GM23338 (cell line): Measurements from ENCODE around the gene MYO9B.

ENCODE experiments used
- CREB1 ChIP-seq: fragments of 250-450 bp; sonication (Bioruptor Pico); IDR thresholded peaks from 2 replicates; pipeline ENCODE4 v1.5.0; 2020; ENCODE audit warnings: low read depth, mild to moderate bottlenecking, moderate library complexity
- CTCF ChIP-seq, 2 experiments: fragments of 200-600 bp in 1 of 2; sonication (generic) in 1 of 2; conservative IDR thresholded peaks; 2 replicates each; pipeline versions ENCODE4 v1.5.1 to v1.6.1; 2016 to 2017; ENCODE audit warnings: antibody characterized with exemption in 2 of 2, low read depth in 2 of 2, mild to moderate bottlenecking in 2 of 2, moderate library complexity in 1 of 2
- EZH2 ChIP-seq: fragments of 200-600 bp; sonication (generic); IDR thresholded peaks from one replicate; pipeline ENCODE4 v1.8.0; 2017; ENCODE audit warnings: antibody characterized with exemption, mild to moderate bottlenecking, low read depth; ENCODE audit not compliant: unreplicated experiment
- JUNB ChIP-seq: IDR thresholded peaks from one replicate; pipeline ENCODE4 v1.6.1; 2016; ENCODE audit warnings: antibody characterized with exemption; ENCODE audit not compliant: unreplicated experiment
- POLR2AphosphoS5 ChIP-seq: IDR thresholded peaks from 2 replicates; pipeline ENCODE4 v1.6.1; 2016; ENCODE audit warnings: antibody characterized with exemption, low read depth
- ZNF114 ChIP-seq: fragments of 250-450 bp; sonication (Bioruptor Pico); IDR thresholded peaks from 2 replicates; pipeline ENCODE4 v1.5.0; 2020; ENCODE audit warnings: mild to moderate bottlenecking, moderate library complexity
- TF ChIP-seq, protein P1 (sequence below): IDR thresholded peaks from one replicate; pipeline ENCODE4 v1.6.1; 2018; ENCODE audit warnings: antibody characterized with exemption; ENCODE audit not compliant: unreplicated experiment

GRCh38 chr19:17159466-17160393, 84.2 kb downstream of the MYO9B start:
- TF ChIP-seq CTCF (conservative IDR thresholded peaks at IDR 0.05; ENCODE audit: low read depth in 2 of 2) (no peak), POLR2AphosphoS5 (peak; percentile 52), EZH2 (no peak), ZNF114 (no peak), CREB1 (CRISPR knock-in tag) (no peak), JUNB (no peak)
- TF ChIP-seq, protein P1, sequence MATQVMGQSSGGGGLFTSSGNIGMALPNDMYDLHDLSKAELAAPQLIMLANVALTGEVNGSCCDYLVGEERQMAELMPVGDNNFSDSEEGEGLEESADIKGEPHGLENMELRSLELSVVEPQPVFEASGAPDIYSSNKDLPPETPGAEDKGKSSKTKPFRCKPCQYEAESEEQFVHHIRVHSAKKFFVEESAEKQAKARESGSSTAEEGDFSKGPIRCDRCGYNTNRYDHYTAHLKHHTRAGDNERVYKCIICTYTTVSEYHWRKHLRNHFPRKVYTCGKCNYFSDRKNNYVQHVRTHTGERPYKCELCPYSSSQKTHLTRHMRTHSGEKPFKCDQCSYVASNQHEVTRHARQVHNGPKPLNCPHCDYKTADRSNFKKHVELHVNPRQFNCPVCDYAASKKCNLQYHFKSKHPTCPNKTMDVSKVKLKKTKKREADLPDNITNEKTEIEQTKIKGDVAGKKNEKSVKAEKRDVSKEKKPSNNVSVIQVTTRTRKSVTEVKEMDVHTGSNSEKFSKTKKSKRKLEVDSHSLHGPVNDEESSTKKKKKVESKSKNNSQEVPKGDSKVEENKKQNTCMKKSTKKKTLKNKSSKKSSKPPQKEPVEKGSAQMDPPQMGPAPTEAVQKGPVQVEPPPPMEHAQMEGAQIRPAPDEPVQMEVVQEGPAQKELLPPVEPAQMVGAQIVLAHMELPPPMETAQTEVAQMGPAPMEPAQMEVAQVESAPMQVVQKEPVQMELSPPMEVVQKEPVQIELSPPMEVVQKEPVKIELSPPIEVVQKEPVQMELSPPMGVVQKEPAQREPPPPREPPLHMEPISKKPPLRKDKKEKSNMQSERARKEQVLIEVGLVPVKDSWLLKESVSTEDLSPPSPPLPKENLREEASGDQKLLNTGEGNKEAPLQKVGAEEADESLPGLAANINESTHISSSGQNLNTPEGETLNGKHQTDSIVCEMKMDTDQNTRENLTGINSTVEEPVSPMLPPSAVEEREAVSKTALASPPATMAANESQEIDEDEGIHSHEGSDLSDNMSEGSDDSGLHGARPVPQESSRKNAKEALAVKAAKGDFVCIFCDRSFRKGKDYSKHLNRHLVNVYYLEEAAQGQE: no peak
